ENCODE data around the gene SHQ1. TPM values are rescaled to one million over a fixed set of nuclear protein-coding genes. Genes with fewer than 3 reads are reported as not detected.
"Not testable (repeated sequence)": the region's sequence is repeated elsewhere in the genome, so short reads cannot be mapped to it uniquely, and the experiment has no call there.

Gene SHQ1
- total RNA-seq, 1 experiment from 2014 or later: 14.0 TPM

- not testable (repeated sequence) for H3K36me3 ChIP-seq; H3K27me3 ChIP-seq; H3K9me3 ChIP-seq (replicated peaks); H3K27ac ChIP-seq; DNase-seq; H3K4me1 ChIP-seq; H3K4me3 ChIP-seq
These were observed 113.2 kb downstream of the SHQ1 start for GRCh38 chr3:72735072-72735471.

- Histone ChIP-seq H3K36me3 (no peaks in the 10 kb centered on the region), H3K9me3 (replicated peaks) (no peaks in the 10 kb centered on the region), H3K27ac (no peak overlapping the region), H3K4me1 (no peaks in the 10 kb centered on the region), H3K4me3 (no peak overlapping the region), H3K27me3 (no peaks in the 10 kb centered on the region)
- no peak for DNase-seq
These were observed 114.6 kb downstream of the SHQ1 start for GRCh38 chr3:72733676-72734075.

GRCh38 chr3:72732666-72733345, 115.4 kb downstream of the SHQ1 start:
- not testable (repeated sequence) for DNase-seq; H3K36me3 ChIP-seq; H3K27ac ChIP-seq; H3K9me3 ChIP-seq (replicated peaks); H3K4me3 ChIP-seq; H3K27me3 ChIP-seq; H3K4me1 ChIP-seq

GRCh38 chr3:72728958-72729467, 119.2 kb downstream of the SHQ1 start:
- no peaks in the 10 kb centered on the region for H3K27me3 ChIP-seq
- H3K4me1 ChIP-seq: no peaks in the 10 kb centered on the region
- DNase-seq: no peak
- no peak overlapping the region for H3K4me3 ChIP-seq
- no peak overlapping the region for H3K27ac ChIP-seq
- H3K36me3 ChIP-seq: no peaks in the 10 kb centered on the region
- no peaks in the 10 kb centered on the region for H3K9me3 ChIP-seq (replicated peaks)

GRCh38 chr3:72728329-72728889, 119.8 kb downstream of the SHQ1 start:
- Histone ChIP-seq H3K9me3 (replicated peaks) (no peaks in the 10 kb centered on the region), H3K27ac (no peak overlapping the region), H3K4me1 (no peaks in the 10 kb centered on the region), H3K36me3 (no peaks in the 10 kb centered on the region), H3K27me3 (no peaks in the 10 kb centered on the region), H3K4me3 (no peak overlapping the region)
- DNase-seq: no peak

- no peaks in the 10 kb centered on the region for H3K9me3 ChIP-seq (replicated peaks)
- H3K36me3 ChIP-seq: no peaks in the 10 kb centered on the region
- DNase-seq: no peak
- H3K27me3 ChIP-seq: no peaks in the 10 kb centered on the region
- no peak overlapping the region for H3K4me3 ChIP-seq
- peaks cover 5% of the 10 kb centered on the region; the same call in 1 of the 2 replicates for H3K4me1 ChIP-seq
- H3K27ac ChIP-seq: no peak overlapping the region
These were observed 120.5 kb downstream of the SHQ1 start for GRCh38 chr3:72727726-72728125.

- Histone ChIP-seq H3K27ac (no peak overlapping the region), H3K9me3 (replicated peaks) (no peaks in the 10 kb centered on the region), H3K4me1 (peaks cover 5% of the 10 kb centered on the region; the same call in 1 of the 2 replicates), H3K4me3 (no peak overlapping the region), H3K36me3 (no peaks in the 10 kb centered on the region), H3K27me3 (no peaks in the 10 kb centered on the region)
- DNase-seq: no peak
These were observed 121.1 kb downstream of the SHQ1 start for GRCh38 chr3:72727172-72727571.

GRCh38 chr3:72725229-72725628, 123.0 kb downstream of the SHQ1 start:
- Histone ChIP-seq H3K9me3 (replicated peaks) (no peaks in the 10 kb centered on the region), H3K4me3 (no peak overlapping the region), H3K4me1 (peaks cover 5% of the 10 kb centered on the region; the same call in 1 of the 2 replicates), H3K27ac (no peak overlapping the region), H3K36me3 (no peaks in the 10 kb centered on the region), H3K27me3 (no peaks in the 10 kb centered on the region)
- no peak for DNase-seq

GRCh38 chr3:72724070-72724469, 124.2 kb downstream of the SHQ1 start:
- no peak for DNase-seq
- no peak overlapping the region for H3K4me3 ChIP-seq
- no peaks in the 10 kb centered on the region for H3K36me3 ChIP-seq
- no peaks in the 10 kb centered on the region for H3K9me3 ChIP-seq (replicated peaks)
- H3K27ac ChIP-seq: no peak overlapping the region
- H3K4me1 ChIP-seq: peaks cover 5% of the 10 kb centered on the region; the same call in 1 of the 2 replicates
- H3K27me3 ChIP-seq: no peaks in the 10 kb centered on the region

GRCh38 chr3:72722930-72723726, 125.1 kb downstream of the SHQ1 start:
- H3K27me3 ChIP-seq: no peaks in the 10 kb centered on the region
- peak; percentile 7 to 20 for DNase-seq
- H3K4me3 ChIP-seq: no peak overlapping the region
- peak overlapping the region; percentile 41 for H3K27ac ChIP-seq
- H3K36me3 ChIP-seq: no peaks in the 10 kb centered on the region
- H3K4me1 ChIP-seq: peaks cover 5% of the 10 kb centered on the region; the same call in 1 of the 2 replicates
- H3K9me3 ChIP-seq (replicated peaks): no peaks in the 10 kb centered on the region

GRCh38 chr3:72721683-72722381, 126.4 kb downstream of the SHQ1 start:
- H3K27ac ChIP-seq: no peak overlapping the region
- H3K4me3 ChIP-seq: no peak overlapping the region
- DNase-seq: no peak
- H3K4me1 ChIP-seq: peaks cover 5% of the 10 kb centered on the region; the same call in 1 of the 2 replicates
- H3K27me3 ChIP-seq: no peaks in the 10 kb centered on the region
- H3K9me3 ChIP-seq (replicated peaks): no peaks in the 10 kb centered on the region
- H3K36me3 ChIP-seq: no peaks in the 10 kb centered on the region

GRCh38 chr3:72720566-72720965, 127.7 kb downstream of the SHQ1 start:
- Histone ChIP-seq H3K36me3 (no peaks in the 10 kb centered on the region), H3K4me1 (peaks cover 5% of the 10 kb centered on the region; the same call in 1 of the 2 replicates), H3K9me3 (replicated peaks) (no peaks in the 10 kb centered on the region), H3K27me3 (no peaks in the 10 kb centered on the region), H3K27ac (no peak overlapping the region), H3K4me3 (no peak overlapping the region)
- DNase-seq: no peak

- Histone ChIP-seq H3K36me3 (no peaks in the 10 kb centered on the region), H3K4me1 (peaks cover 5% of the 10 kb centered on the region; the same call in 1 of the 2 replicates), H3K27ac (no peak overlapping the region), H3K27me3 (no peaks in the 10 kb centered on the region), H3K4me3 (no peak overlapping the region), H3K9me3 (replicated peaks) (no peaks in the 10 kb centered on the region)
- no peak for DNase-seq
These were observed 129.1 kb downstream of the SHQ1 start for GRCh38 chr3:72719137-72719536.

- not testable (repeated sequence) for H3K27ac ChIP-seq; H3K4me3 ChIP-seq; H3K4me1 ChIP-seq; H3K27me3 ChIP-seq; DNase-seq; H3K9me3 ChIP-seq (replicated peaks); H3K36me3 ChIP-seq
These were observed 134.1 kb downstream of the SHQ1 start for GRCh38 chr3:72714135-72714534.

Measured in SJCRH30 (cell line).